GM03348 (cell line): Measurements from ENCODE around the gene DEFB124.
"Not testable (repeated sequence)": the region's sequence is repeated elsewhere in the genome, so short reads cannot be mapped to it uniquely, and the experiment has no call there.

Experiments used
- DNase-seq: peaks from one replicate; pipeline ENCODE4 v3.0.0; 2012; ENCODE audit warnings: low spot score

Gene DEFB124, protein sequence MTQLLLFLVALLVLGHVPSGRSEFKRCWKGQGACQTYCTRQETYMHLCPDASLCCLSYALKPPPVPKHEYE

DNA sequence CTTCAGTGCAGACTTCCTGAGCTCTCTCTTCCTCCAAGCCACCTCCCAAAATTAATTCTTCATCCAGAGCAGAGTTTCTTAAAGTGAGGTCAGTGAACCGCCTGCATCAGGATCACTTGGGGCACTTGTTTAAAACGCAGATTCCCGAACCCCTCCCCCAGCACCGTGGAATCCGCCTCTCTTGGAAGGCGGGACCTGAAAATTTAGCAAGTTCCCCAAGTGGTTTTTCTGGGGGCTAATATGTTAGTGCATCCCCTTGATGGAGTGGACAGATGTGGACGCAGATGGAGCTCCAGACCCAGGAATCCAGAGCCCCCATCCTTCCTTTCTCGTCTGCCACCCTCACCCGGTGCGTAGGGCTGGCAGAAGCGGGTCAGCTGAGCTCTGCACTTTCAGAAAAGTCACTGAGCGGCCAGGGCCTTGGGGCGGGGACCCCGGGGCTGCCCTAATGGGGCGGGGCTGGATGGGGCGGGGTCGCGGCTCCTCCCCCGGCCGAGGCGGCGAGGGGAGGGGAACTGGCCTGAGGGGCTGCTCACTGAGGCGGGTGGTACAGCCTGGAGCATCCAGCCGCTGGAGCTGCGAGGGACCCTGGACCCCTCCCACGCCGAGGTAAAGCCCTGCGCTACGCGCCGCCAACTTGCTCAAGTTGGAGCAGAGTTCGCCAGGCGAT lies at the start of gene DEFB124, which contains the start of gene REM1:
Gene DEFB124, minus strand, starts transcription at position 370 of the 670 bp plus-strand sequence. CDS start 2,114 bp downstream, outside the sequence.
Gene REM1, plus strand, starts transcription at position 531 of the 670 bp plus-strand sequence. CDS start 1,158 bp downstream, outside the sequence.
- no peak for DNase-seq

DNA sequence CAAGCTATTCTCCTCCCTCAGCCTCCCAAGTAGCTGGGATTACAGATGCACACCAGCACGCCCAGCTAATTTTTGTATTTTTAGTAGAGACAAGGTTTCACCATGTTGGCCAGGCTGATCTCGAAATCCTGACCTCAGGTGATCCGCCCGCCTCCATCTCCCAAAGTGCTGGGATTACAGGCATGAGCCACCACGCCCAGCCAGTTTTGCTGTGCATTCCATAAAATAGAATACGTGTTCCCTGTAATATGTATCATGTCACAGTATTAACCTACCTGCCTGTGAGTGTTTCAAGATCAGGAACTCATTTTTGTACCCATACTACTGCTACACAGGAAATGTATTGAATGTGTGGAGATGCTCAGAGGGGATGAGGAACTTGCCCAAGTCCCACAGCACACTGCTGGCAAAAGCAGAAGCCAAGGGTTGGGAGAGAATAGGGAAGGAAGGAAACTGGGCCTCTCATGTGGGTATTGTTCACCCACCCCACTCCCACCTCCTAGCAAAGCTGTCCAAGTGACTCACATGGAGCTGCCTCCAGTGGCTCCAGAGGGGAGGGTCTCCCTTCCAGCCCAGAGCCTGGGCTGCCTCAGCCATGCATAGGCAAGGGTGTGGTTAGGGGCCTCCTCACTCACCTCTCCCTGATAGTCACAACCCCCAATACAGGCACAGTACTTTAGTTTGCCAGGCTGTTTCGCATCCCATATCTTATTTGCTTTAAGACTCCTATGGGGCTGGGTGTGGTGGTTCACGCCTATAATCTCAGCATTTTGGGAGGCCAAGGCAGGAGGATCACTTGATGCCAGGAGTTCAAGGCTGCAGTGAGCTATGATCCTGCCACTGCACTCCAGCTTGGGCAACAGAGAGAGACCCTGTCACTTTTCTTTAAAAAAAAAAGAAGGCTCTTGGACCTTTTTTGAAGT lies 48.7 kb upstream of the DEFB124 start:
- no peak for DNase-seq

GRCh38 chr20:31522731-31523130 lies 47.8 kb upstream of the DEFB124 start:
- DNase-seq = no peak

- DNase-seq = not testable (repeated sequence)
Observed at GRCh38 chr20:31521267-31521666, 46.3 kb upstream of the DEFB124 start.

GRCh38 chr20:31517373-31517772 lies 42.4 kb upstream of the DEFB124 start:
- DNase-seq = peak; percentile 79

DNA sequence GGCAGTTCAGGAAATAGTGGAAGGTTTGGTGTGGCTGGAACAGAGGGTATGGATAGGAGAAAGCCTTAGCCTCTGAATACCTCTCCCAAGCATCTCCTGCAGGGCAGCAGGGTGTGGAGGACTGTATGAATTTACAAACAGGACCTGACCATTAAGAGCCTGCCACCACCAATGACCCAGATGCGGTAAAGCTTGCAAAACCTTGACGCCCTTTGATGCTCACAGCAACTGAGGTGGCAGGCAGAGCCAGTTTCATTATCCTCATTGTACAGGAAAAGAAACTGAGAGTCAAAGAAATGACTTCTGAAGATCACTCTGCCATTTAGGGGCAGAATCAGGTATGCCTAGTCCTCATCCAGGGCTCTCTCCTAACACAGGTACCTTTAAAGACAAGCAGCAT lies 41.7 kb upstream of the DEFB124 start:
- DNase-seq = no peak

DNA sequence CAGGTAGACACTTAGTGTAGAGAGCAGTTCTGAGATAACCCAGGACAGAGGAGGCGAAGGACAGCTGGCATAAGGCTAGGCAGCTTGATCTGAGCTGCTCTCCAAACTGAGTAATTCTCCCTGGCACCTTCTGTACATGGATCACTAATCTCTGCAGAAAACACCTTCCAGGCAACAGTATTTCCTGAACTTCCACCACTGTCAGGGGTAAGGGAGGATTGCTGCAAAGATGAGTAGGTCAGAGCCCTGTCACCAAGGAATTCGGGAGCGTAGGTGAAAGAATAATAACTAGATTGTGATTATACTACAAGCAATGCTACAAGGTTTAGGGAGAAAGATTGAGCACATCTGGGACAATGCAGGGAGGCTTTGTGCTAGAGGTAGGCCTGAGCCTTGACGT lies 41.2 kb upstream of the DEFB124 start:
- no peak for DNase-seq

DNA sequence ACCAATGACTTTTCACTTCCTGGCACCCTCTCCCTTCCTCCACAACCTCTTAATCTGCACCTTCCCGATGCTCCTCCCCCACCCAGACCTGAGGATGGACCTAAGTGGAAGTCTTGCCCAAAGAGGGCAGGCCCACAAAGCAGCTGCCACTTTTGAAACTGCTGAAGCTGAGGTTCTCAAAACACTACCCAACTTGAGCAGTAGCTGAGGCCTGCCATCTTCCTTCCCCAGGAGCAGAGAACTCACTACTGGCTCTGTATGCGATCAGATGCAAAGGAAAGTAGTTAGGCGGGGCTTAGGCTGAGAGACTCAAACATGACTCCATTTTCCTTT lies 40.8 kb upstream of the DEFB124 start:
- DNase-seq = no peak

DNA sequence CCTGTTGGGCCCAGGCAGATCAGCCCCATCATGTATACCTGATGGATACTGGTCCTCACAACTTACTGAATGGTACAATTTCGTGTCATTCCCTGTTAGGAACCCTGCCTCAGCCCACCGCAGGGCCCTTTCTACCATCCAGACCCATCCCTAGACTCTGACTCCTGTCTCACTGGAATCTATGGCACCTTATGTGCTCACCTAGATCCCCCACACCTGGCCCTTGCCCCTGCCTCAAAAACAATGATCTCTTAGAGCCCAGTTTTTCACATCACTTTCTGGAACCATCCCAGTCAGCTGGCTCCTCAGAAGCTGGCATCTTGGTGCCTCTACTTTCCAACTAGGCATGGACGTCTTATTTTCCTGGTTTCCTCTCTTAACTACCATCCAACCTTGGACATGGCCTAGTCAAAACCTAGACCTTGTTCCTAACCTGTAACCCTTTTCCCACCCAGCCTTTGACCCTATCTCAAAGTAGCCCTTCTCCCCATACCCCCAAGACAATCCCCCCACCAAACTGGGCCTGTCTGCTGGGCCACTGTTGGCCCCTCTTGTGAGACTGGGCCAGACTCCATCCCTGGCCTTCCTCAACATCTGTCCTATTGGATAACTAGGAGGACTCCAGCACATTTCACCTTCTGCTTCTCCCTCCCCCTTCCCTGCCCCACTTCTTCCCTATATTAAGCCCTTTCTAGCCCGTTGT lies 40.3 kb upstream of the DEFB124 start:
- no peak for DNase-seq

- DNase-seq = peak; percentile 98
Observed at GRCh38 chr20:31514154-31515071, 39.5 kb upstream of the DEFB124 start, which contains the start of gene HM13. Gene HM13, plus strand, starts transcription at chr20:31514442. Its CDS starts 110 bp downstream, at chr20:31514552.

DNA sequence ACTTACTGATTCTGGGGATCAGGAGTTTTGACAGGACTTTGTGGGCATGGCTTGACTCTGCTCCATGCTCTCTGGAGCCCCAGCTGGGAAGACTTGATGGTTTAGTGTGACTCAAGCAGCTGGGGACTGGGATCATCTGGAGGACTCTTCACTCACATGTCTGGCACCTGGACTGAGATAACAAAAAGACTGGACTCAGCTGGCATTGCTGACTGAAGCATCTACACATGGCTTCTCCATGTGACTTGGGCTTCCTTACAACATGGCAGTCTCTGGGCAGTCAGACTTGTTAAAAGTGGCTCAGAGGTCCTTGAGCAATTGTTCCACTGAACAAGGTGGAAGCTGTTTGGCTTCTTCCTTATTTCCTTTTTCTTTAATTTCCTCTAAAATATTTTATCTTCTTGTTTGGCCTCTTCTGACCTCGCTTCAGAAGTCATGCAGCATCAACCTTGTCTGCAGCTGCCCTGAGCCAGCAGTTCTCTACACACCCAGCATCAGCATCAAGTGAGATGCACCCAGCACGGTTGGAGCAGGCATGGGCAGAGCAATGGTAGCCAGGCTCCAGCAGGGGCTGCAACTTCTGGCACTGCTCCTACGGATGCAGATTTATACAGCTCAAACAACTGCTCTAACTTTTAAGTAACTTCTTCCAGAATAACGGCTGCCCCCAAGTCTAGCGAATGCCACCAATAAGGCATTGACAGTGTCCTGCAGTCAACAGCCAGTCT lies 33.8 kb upstream of the DEFB124 start:
- no peak for DNase-seq

DNA sequence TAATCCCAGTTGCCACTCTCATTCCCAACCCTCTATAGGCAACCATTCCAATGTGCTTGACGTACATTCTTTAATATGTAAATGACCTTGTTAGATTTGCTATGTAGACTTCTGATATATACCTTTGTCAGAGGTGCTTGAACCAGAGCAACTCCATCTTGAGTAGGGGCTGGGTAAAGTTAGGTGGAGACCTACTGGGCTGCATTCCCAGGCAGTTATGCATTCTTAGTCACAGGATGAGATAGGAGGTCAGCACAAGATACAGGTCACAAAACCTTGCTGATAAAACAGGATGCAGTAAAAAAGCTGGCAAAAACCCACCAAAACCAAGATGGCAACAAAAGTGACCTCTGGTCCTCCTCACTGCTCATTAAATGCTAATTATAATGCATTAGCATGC lies 31.0 kb upstream of the DEFB124 start:
- DNase-seq = no peak

DNA sequence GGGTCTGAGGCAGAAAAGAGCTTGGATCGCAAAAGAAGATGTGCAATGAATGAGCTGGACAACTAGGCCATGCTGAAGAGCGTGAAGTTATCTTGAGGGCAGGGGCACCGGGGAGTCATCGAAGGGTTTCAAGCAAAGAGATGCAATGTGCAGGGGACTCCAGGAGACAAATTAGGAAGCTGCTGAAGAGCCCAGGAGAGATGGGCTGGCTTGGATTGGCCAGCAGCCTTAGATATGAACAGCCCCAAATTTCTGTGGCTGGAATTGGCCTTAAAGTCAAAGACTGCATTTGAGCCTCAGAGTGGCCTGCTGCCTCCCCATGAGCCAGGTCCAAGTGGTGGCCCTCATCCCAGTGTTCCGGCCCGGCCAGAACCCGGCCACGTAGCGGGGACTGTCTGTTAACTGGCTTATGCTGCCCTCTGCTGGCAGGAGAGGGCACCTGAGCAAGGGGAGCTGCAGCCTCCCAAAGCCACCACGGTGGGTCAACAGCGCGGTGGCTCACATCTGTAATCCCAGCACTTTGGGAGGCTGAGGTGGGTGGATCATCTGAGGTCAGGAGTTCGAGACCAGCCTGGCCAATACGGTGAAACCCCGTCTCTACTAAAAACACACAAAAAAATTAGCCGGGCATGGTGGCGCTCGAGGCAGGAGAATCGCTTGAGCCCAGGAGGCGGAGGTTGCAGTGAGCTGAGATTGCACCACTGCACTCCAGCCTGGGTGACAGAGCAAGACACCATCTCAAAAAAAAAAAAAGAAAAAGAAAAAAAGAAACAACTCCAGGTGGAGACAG lies 28.2 kb upstream of the DEFB124 start:
- peak; percentile 91 for DNase-seq

GRCh38 chr20:31500527-31500926 lies 25.6 kb upstream of the DEFB124 start:
- DNase-seq = no peak

DNA sequence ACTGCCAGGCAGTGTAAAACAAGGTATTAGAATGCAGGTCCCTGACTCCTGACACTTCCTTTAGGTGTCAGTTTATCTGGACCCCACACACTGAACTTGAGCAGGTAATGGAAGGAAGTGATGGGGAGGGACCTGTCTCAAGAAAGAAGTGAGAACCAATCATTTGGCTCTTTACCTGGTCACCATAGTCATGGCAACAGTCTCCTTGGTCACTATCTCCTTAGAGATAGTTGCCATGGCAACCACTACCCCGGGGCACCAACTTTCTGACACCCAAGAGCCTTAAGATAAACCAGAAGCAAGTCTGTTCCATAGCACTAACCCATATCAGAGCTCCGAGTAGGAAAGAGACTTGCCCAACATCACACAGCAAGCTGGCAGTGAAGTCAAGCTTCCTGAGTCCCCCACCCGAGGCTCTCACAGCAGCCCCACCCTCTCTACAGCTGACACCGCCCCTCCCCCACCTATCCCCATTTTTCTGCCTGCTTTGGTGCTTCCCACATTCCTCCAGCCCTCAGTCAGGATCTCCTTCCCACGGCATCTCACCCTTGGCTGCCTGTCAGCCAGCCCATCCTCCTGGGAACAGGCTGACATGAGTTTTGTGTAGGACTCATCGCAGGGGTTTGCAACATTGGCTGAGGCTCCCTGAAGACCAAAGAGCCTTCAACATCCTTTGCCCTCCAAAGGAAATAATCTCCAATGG lies 23.1 kb upstream of the DEFB124 start:
- DNase-seq = peak; percentile 81

GRCh38 chr20:31496761-31497295 lies 21.9 kb upstream of the DEFB124 start:
- peak; percentile 77 for DNase-seq

DNA sequence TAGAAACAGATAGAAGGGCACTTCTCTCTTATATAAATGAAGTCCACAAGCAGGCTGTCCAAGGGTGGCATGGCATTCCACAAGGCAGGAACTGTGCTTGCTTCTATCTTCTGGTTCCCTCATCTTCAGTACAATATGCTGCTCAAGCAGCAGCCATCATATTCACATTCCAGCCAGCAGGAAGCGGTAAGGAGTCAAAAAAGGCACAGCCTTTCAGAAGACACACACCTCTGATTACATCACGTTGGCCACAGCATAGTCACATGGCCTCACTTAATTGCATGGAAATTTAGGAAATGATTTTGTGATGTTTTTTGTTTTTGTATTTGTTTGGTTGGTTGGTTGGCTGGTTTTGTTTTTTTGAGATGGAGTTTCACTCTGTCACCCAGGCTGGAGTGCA lies 19.2 kb upstream of the DEFB124 start:
- peak; percentile 32 for DNase-seq

DNA sequence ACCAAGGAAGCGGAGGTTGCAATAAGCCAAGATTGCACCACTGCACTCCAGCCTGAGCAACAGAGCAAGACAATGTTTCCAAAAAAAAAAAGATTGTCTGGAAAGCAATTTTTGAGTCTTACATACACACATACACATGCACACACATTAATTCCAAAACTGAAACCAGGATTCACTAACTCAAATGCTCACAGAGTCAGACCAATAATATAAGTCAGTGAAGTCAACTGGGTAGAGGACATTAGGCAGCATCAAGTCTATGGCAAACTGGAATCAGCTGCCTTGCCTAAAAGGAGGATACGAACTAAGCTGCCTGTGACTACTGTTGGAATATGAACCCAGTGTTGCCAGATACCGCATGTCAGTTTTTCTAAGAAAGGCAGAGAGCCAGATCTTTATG lies 15.8 kb upstream of the DEFB124 start:
- DNase-seq = no peak

DNA sequence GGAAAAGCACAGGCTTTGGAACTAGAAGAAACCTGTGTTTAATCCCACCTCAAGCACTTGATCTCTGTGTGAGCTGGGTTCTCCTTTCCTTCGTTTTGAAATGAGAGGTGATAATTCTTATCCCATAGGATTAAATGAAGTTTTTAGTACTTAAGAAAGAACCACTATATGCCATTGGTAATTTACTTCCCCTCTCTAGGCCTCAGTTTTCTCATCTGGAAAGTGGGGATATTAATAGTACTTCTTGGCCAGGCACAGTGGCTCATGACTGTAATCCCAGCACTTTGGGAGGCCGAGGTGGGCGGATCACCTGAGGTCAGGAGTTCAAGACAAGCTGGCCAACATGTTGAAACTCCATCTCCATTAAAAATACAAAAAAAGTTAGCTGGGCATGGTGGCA lies 14.2 kb upstream of the DEFB124 start:
- no peak for DNase-seq
